Ishikawa (cell line): ENCODE measurements around the gene CAT.

Source experiments
- CEBPB ChIP-seq: IDR thresholded peaks from 2 replicates; pipeline ENCODE4 v1.6.1; 2012
- CREB1 ChIP-seq: IDR thresholded peaks from 2 replicates; pipeline ENCODE4 v1.6.1; 2012; ENCODE audit warnings: low read depth
- EGR1 ChIP-seq: IDR thresholded peaks from 2 replicates; pipeline ENCODE4 v1.6.1; 2012
- EP300 ChIP-seq: IDR thresholded peaks from 2 replicates; pipeline ENCODE4 v1.6.1; 2012; ENCODE audit warnings: borderline replicate concordance
- FOXM1 ChIP-seq: IDR thresholded peaks from 2 replicates; pipeline ENCODE4 v1.6.1; 2012; ENCODE audit warnings: low read depth, borderline replicate concordance
- NFIC ChIP-seq: IDR thresholded peaks from 2 replicates; pipeline ENCODE4 v1.6.1; 2012
- RAD21 ChIP-seq: IDR thresholded peaks from 2 replicates; pipeline ENCODE4 v1.6.1; 2012; ENCODE audit warnings: low read depth
- TAF1 ChIP-seq: IDR thresholded peaks from 2 replicates; pipeline ENCODE4 v1.6.1; 2012; ENCODE audit warnings: low read depth, mild to moderate bottlenecking
- TCF12 ChIP-seq: IDR thresholded peaks from 2 replicates; pipeline ENCODE4 v1.6.1; 2012; ENCODE audit warnings: low read depth
- TEAD4 ChIP-seq: IDR thresholded peaks from 2 replicates; pipeline ENCODE4 v1.6.1; 2012
- YY1 ChIP-seq: IDR thresholded peaks from 2 replicates; pipeline ENCODE4 v1.6.1; 2012; ENCODE audit warnings: low read depth
- ZBTB7A ChIP-seq: IDR thresholded peaks from 2 replicates; pipeline ENCODE4 v1.6.1; 2012; ENCODE audit warnings: low read depth
- TF ChIP-seq, protein P1 (sequence below): IDR thresholded peaks from 2 replicates; pipeline ENCODE4 v1.6.1; 2012
- TF ChIP-seq, protein P2 (sequence below): IDR thresholded peaks from 2 replicates; pipeline ENCODE4 v1.6.1; 2012; ENCODE audit warnings: low read depth, mild to moderate bottlenecking
- TF ChIP-seq, protein P3 (sequence below): IDR thresholded peaks from 2 replicates; pipeline ENCODE4 v1.6.1; 2012

The CAT gene

DNA sequence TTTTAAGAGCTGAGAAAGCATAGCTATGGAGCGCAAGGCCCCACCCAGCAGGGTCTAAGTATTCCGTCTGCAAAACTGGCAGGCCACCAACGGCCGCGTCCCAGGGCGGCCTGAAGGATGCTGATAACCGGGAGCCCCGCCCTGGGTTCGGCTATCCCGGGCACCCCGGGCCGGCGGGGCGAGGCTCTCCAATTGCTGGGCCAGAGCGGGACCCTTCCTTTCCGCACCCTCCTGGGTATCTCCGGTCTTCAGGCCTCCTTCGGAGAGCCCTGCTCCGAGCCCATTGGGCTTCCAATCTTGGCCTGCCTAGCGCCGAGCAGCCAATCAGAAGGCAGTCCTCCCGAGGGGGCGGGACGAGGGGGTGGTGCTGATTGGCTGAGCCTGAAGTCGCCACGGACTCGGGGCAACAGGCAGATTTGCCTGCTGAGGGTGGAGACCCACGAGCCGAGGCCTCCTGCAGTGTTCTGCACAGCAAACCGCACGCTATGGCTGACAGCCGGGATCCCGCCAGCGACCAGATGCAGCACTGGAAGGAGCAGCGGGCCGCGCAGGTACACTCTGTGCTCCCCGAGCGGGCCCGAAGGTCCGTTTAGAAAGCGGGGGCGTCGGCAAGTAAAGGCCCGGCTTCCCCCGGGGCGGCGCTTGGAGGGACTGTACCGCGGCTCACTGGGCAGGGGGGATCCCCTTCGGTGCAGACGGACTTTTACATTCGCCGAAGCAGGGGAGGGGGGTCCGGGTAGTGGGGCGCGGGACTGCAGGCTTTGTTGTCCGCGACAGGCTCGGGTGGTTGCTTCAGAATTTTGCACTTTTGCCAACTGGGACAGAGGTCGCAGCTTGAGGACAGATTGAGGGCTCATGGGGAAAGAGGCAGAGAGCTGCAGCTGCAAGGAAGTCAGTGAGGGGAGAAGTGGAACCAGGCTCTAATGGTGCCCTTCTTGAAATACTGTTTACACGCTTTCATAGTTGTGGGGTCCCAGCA is at the start of gene CAT:
Gene CAT (plus strand): TSS at position 406 of the 979 bp plus-strand sequence. CDS start 80 bp downstream, at position 486.
- no peak; the same call in 1 of the 2 replicates for TF ChIP-seq TEAD4
- TF ChIP-seq, protein P1, sequence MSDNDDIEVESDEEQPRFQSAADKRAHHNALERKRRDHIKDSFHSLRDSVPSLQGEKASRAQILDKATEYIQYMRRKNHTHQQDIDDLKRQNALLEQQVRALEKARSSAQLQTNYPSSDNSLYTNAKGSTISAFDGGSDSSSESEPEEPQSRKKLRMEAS: peak; percentile 76
- TF ChIP-seq ZBTB7A: no peak
- TF ChIP-seq EGR1: peak; percentile 88
- TF ChIP-seq RAD21: no peak
- TF ChIP-seq TAF1: peak; percentile 65
- TF ChIP-seq TCF12: peak; percentile 46; the same call in 1 of the 2 replicates
- TF ChIP-seq CEBPB: 0 out of 2 replicates have a peak, but pooled peaks have one; percentile 50
- TF ChIP-seq, protein P2, sequence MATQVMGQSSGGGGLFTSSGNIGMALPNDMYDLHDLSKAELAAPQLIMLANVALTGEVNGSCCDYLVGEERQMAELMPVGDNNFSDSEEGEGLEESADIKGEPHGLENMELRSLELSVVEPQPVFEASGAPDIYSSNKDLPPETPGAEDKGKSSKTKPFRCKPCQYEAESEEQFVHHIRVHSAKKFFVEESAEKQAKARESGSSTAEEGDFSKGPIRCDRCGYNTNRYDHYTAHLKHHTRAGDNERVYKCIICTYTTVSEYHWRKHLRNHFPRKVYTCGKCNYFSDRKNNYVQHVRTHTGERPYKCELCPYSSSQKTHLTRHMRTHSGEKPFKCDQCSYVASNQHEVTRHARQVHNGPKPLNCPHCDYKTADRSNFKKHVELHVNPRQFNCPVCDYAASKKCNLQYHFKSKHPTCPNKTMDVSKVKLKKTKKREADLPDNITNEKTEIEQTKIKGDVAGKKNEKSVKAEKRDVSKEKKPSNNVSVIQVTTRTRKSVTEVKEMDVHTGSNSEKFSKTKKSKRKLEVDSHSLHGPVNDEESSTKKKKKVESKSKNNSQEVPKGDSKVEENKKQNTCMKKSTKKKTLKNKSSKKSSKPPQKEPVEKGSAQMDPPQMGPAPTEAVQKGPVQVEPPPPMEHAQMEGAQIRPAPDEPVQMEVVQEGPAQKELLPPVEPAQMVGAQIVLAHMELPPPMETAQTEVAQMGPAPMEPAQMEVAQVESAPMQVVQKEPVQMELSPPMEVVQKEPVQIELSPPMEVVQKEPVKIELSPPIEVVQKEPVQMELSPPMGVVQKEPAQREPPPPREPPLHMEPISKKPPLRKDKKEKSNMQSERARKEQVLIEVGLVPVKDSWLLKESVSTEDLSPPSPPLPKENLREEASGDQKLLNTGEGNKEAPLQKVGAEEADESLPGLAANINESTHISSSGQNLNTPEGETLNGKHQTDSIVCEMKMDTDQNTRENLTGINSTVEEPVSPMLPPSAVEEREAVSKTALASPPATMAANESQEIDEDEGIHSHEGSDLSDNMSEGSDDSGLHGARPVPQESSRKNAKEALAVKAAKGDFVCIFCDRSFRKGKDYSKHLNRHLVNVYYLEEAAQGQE: no peak
- TF ChIP-seq NFIC: peak; percentile 81
- peak; percentile 63 for TF ChIP-seq YY1
- no peak for TF ChIP-seq FOXM1
- TF ChIP-seq CREB1: 0 out of 2 replicates have a peak, but pooled peaks have one; percentile 7
- 0 out of 2 replicates have a peak, but pooled peaks have one; percentile 53 for TF ChIP-seq EP300

DNA sequence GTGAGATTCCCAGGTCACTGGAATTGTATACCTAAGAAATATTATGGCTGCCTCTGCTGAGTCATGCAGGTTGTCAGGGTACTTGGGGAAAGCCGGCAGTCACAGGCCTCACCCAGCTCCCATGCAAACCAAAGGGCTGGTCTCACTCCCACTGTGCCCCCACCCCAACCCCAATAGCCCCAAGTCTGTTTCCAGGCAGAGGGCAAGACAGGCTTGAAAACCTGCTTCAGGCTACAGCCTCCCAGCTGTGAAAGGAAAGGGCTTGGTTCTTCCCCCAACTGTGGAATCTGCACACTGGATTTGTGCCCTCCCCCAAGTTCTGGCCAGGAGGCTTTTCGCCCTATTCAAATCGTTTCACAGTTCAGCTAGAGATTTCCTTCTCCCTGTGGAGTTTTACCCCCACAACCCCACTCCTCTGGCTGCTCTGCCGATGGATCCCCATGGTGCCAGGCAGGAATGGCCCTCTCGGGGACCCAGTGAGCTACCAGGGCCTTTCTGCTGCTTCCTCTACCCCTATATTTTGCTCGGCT is 43.9 kb upstream of the CAT start:
- TF ChIP-seq CEBPB (no peak), YY1 (no peak), EGR1 (no peak), TCF12 (no peak), FOXM1 (no peak), CREB1 (no peak), EP300 (no peak), TEAD4 (no peak), TAF1 (no peak), ZBTB7A (no peak), RAD21 (no peak), NFIC (no peak)
- TF ChIP-seq, protein P1: no peak
- TF ChIP-seq, protein P2: no peak
- TF ChIP-seq, protein P3, sequence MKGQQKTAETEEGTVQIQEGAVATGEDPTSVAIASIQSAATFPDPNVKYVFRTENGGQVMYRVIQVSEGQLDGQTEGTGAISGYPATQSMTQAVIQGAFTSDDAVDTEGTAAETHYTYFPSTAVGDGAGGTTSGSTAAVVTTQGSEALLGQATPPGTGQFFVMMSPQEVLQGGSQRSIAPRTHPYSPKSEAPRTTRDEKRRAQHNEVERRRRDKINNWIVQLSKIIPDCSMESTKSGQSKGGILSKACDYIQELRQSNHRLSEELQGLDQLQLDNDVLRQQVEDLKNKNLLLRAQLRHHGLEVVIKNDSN: no peak

DNA sequence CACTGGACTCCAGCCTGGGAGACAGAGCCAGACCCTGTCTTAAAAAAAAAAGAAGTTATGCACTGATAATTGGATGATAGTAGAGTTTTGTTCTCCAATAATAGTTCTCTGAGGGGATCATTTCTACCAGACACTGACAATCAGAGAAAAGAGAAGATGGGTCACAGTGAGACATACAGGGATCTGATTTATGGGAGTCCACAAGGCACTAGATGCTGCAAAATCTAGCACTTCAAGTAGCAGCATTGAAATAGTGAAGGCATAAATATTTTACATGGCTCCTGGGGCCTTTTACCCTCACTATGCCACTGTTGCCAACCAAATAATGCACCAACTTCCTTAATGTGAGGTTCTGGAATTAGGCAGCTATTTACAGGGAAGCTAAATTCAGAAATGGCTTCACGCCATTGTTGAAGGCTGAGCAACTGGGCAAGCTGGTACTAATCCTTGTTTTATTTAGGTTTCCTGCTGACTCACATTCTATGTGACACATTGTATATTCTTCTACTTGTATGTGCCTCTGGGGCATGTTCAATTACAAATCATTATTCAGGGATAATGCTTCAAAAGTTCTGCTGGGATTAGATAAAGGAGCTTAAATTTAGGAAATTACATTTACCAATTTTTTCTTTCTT is 42.7 kb upstream of the CAT start:
- no peak for TF ChIP-seq TAF1
- TF ChIP-seq CREB1: no peak
- TF ChIP-seq, protein P2: no peak
- no peak for TF ChIP-seq TEAD4
- no peak for TF ChIP-seq EGR1
- TF ChIP-seq, protein P1: no peak
- no peak for TF ChIP-seq FOXM1
- TF ChIP-seq, protein P3: no peak
- no peak for TF ChIP-seq RAD21
- TF ChIP-seq YY1: no peak
- TF ChIP-seq EP300: no peak
- no peak for TF ChIP-seq TCF12
- TF ChIP-seq CEBPB: no peak
- TF ChIP-seq ZBTB7A: no peak
